GM23338 (cell line): ENCODE measurements around the gene CRYBB3. TPM values are rescaled to one million over a fixed set of nuclear protein-coding genes. Genes with fewer than 3 reads are reported as not detected.

ENCODE experiments used
- ATAC-seq: fragments of 200-7000 bp; cut with Tn5 transposase; 3 replicates; pipeline ENCODE4 v1.9.1; 2020
- DNase-seq: peaks from one replicate; pipeline ENCODE4 v3.0.0-alpha.2; 2015; ENCODE audit warnings: low spot score
- H2AFZ ChIP-seq: fragments of 200-600 bp; sonication (generic); 2 replicates; pipeline ENCODE4 v1.8.0; 2016; ENCODE audit warnings: antibody characterized with exemption, mild to moderate bottlenecking, moderate library complexity
- H3F3A ChIP-seq: fragments of 200-600 bp; sonication (generic); replicated peaks from 2 replicates; pipeline ENCODE4 v1.8.0; 2017; ENCODE audit warnings: antibody characterized with exemption, mixed run types, low read depth
- H3K27ac ChIP-seq: fragments of 200-600 bp; sonication (generic); 2 replicates; pipeline ENCODE4 v1.6.1; 2016; ENCODE audit warnings: low read depth
- H3K27me3 ChIP-seq: fragments of 200-600 bp; sonication (generic); 2 replicates; pipeline ENCODE4 v1.8.0; 2016; ENCODE audit warnings: mild to moderate bottlenecking, mixed run types, moderate library complexity; ENCODE audit not compliant: insufficient read depth
- H3K36me3 ChIP-seq: fragments of 200-600 bp; sonication (generic); 2 replicates; pipeline ENCODE4 v1.8.0; 2016; ENCODE audit warnings: mild to moderate bottlenecking; ENCODE audit not compliant: insufficient read depth
- H3K4me1 ChIP-seq: fragments of 200-600 bp; sonication (generic); 2 replicates; pipeline ENCODE4 v1.8.0; 2016; ENCODE audit warnings: mild to moderate bottlenecking, moderate library complexity; ENCODE audit not compliant: insufficient read depth
- H3K4me2 ChIP-seq: fragments of 200-600 bp; sonication (generic); 2 replicates; pipeline ENCODE4 v1.7.1; 2017; ENCODE audit warnings: mixed run types
- H3K4me3 ChIP-seq: fragments of 200-600 bp; sonication (generic); 2 replicates; pipeline ENCODE4 v1.6.1; 2016; ENCODE audit warnings: mixed run types
- H3K79me2 ChIP-seq: fragments of 200-600 bp; sonication (generic); replicated peaks from 2 replicates; pipeline ENCODE4 v1.8.0; 2017; ENCODE audit warnings: mild to moderate bottlenecking; ENCODE audit not compliant: insufficient read depth
- H3K9me2 ChIP-seq: fragments of 200-600 bp; sonication (generic); 2 replicates; pipeline ENCODE4 v1.8.0; 2017; ENCODE audit not compliant: insufficient read depth
- H4K20me1 ChIP-seq: fragments of 200-600 bp; sonication (generic); replicated peaks from 2 replicates; pipeline ENCODE4 v1.8.0; 2017; ENCODE audit warnings: mild to moderate bottlenecking; ENCODE audit not compliant: insufficient read depth
- H3K27ac Mint-ChIP-seq: 2 replicates; pipeline ENCODE4 v1.8.0; 2020; ENCODE audit warnings: inconsistent platforms, mild to moderate bottlenecking, moderate library complexity, mixed read lengths
- H3K27me3 Mint-ChIP-seq: 3 replicates; pipeline ENCODE4 v1.8.0; 2022; ENCODE audit warnings: low read depth, mild to moderate bottlenecking, moderate library complexity, mixed read lengths, inconsistent platforms; ENCODE audit not compliant: insufficient read depth, poor library complexity
- H3K36me3 Mint-ChIP-seq: 3 replicates; pipeline ENCODE4 v1.8.0; 2021; ENCODE audit warnings: low read depth, mild to moderate bottlenecking, inconsistent platforms, moderate library complexity, mixed read lengths
- H3K4me1 Mint-ChIP-seq: 3 replicates; pipeline ENCODE4 v1.8.0; 2020; ENCODE audit warnings: mild to moderate bottlenecking, inconsistent platforms, mixed read lengths
- H3K4me3 Mint-ChIP-seq: 3 replicates; pipeline ENCODE4 v1.8.0; 2021; ENCODE audit warnings: moderate library complexity, mild to moderate bottlenecking, inconsistent platforms, mixed read lengths
- H3K9me3 Mint-ChIP-seq: 3 replicates; pipeline ENCODE4 v1.8.0; 2020; ENCODE audit warnings: moderate library complexity, mild to moderate bottlenecking, inconsistent platforms, mixed read lengths
- CREB1 ChIP-seq: fragments of 250-450 bp; sonication (Bioruptor Pico); IDR thresholded peaks from 2 replicates; pipeline ENCODE4 v1.5.0; 2020; ENCODE audit warnings: low read depth, mild to moderate bottlenecking, moderate library complexity
- EZH2 ChIP-seq: fragments of 200-600 bp; sonication (generic); IDR thresholded peaks from one replicate; pipeline ENCODE4 v1.8.0; 2017; ENCODE audit warnings: antibody characterized with exemption, mild to moderate bottlenecking, low read depth; ENCODE audit not compliant: unreplicated experiment
- EZH2phosphoT487 ChIP-seq: fragments of 200-600 bp; sonication (generic); IDR thresholded peaks from one replicate; pipeline ENCODE4 v1.8.1; 2018; ENCODE audit warnings: antibody characterized with exemption; ENCODE audit not compliant: unreplicated experiment
- JUNB ChIP-seq: IDR thresholded peaks from one replicate; pipeline ENCODE4 v1.6.1; 2016; ENCODE audit warnings: antibody characterized with exemption; ENCODE audit not compliant: unreplicated experiment
- NANOG ChIP-seq: IDR thresholded peaks from 2 replicates; pipeline ENCODE4 v1.6.1; 2016; ENCODE audit warnings: antibody characterized with exemption, borderline replicate concordance
- POLR2AphosphoS5 ChIP-seq: IDR thresholded peaks from 2 replicates; pipeline ENCODE4 v1.6.1; 2016; ENCODE audit warnings: antibody characterized with exemption, low read depth
- REST ChIP-seq: IDR thresholded peaks from one replicate; pipeline ENCODE4 v1.6.1; 2018; ENCODE audit warnings: antibody characterized with exemption; ENCODE audit not compliant: unreplicated experiment
- STAT1 ChIP-seq: IDR thresholded peaks from one replicate; pipeline ENCODE4 v1.6.1; 2016; ENCODE audit warnings: antibody characterized with exemption; ENCODE audit not compliant: unreplicated experiment
- ZNF114 ChIP-seq: fragments of 250-450 bp; sonication (Bioruptor Pico); IDR thresholded peaks from 2 replicates; pipeline ENCODE4 v1.5.0; 2020; ENCODE audit warnings: mild to moderate bottlenecking, moderate library complexity
- ZNF331 ChIP-seq: fragments of 250-450 bp; sonication (Bioruptor Pico); IDR thresholded peaks from 2 replicates; pipeline ENCODE4 v1.5.0; 2020; ENCODE audit warnings: low read depth, mild to moderate bottlenecking, moderate library complexity
- polyA plus RNA-seq: library from polyadenylated mRNA; unstranded; fragments of >200 nt; fragmentation: Nextera tagmentation; extraction: Ambion mirVana; gene quantifications from 2 replicates; pipeline ENCODE4 v1.2.1, GENCODE V29; 2016
- total RNA-seq: library from RNA; depleted of rRNA; stranded (reverse); fragments of >200 nt; shearing (Covaris generic); gene quantifications from 2 replicates; pipeline ENCODE4 v1.2.3, GENCODE V29; 2014
- TF ChIP-seq, protein P1 (sequence below): fragments of 250-450 bp; sonication (Bioruptor Pico); IDR thresholded peaks from 2 replicates; pipeline ENCODE4 v1.5.0; 2020; ENCODE audit warnings: mild to moderate bottlenecking, moderate library complexity
- TF ChIP-seq, protein P2 (sequence below): IDR thresholded peaks from 2 replicates; pipeline ENCODE4 v1.6.1; 2016; ENCODE audit warnings: antibody characterized with exemption
- TF ChIP-seq, protein P3 (sequence below), 2 experiments: fragments of 200-600 bp in 1 of 2; sonication (generic) in 1 of 2; conservative IDR thresholded peaks; 2 replicates each; pipeline versions ENCODE4 v1.5.1 to v1.6.1; 2016 to 2017; ENCODE audit warnings: antibody characterized with exemption in 2 of 2, low read depth in 2 of 2, mild to moderate bottlenecking in 2 of 2, moderate library complexity in 1 of 2

The CRYBB3 gene
- total and polyA plus RNA-seq, 2 experiments from 2014 or later, result 0.28 TPM; not detected in 1

- Mint-ChIP-seq H3K4me3 (no peak overlapping the region), H3K27ac (no peak overlapping the region), H3K36me3 (0 out of 3 replicates have a peak, but pooled peaks cover 4% of the 10 kb centered on the region), H3K9me3 (peaks cover 13% of the 10 kb centered on the region), H3K27me3 (peaks cover 2% of the 10 kb centered on the region), H3K4me1 (no peaks in the 10 kb centered on the region)
- Histone ChIP-seq H2AFZ (no peak overlapping the region), H3K4me3 (no peak overlapping the region), H3K4me1 (no peaks in the 10 kb centered on the region), H3K79me2 (no peaks in the 10 kb centered on the region), H3K27me3 (no peaks in the 10 kb centered on the region), H3K27ac (no peak overlapping the region), H3K36me3 (no peaks in the 10 kb centered on the region), H3K4me2 (no peak overlapping the region), H3K9me2 (0 out of 2 replicates have a peak, but pooled peaks cover 3% of the 10 kb centered on the region), H4K20me1 (no peaks in the 10 kb centered on the region), H3F3A (no peaks in the 10 kb centered on the region)
- DNase-seq (no peak), ATAC-seq (no peak)
- TF ChIP-seq ZNF114 (CRISPR knock-in tag) (no peak), NANOG (no peak), CREB1 (CRISPR knock-in tag) (no peak), EZH2 (no peak), REST (no peak), ZNF331 (CRISPR knock-in tag) (no peak), EZH2phosphoT487 (no peak), POLR2AphosphoS5 (no peak), JUNB (no peak), STAT1 (no peak)
- TF ChIP-seq, protein P1, sequence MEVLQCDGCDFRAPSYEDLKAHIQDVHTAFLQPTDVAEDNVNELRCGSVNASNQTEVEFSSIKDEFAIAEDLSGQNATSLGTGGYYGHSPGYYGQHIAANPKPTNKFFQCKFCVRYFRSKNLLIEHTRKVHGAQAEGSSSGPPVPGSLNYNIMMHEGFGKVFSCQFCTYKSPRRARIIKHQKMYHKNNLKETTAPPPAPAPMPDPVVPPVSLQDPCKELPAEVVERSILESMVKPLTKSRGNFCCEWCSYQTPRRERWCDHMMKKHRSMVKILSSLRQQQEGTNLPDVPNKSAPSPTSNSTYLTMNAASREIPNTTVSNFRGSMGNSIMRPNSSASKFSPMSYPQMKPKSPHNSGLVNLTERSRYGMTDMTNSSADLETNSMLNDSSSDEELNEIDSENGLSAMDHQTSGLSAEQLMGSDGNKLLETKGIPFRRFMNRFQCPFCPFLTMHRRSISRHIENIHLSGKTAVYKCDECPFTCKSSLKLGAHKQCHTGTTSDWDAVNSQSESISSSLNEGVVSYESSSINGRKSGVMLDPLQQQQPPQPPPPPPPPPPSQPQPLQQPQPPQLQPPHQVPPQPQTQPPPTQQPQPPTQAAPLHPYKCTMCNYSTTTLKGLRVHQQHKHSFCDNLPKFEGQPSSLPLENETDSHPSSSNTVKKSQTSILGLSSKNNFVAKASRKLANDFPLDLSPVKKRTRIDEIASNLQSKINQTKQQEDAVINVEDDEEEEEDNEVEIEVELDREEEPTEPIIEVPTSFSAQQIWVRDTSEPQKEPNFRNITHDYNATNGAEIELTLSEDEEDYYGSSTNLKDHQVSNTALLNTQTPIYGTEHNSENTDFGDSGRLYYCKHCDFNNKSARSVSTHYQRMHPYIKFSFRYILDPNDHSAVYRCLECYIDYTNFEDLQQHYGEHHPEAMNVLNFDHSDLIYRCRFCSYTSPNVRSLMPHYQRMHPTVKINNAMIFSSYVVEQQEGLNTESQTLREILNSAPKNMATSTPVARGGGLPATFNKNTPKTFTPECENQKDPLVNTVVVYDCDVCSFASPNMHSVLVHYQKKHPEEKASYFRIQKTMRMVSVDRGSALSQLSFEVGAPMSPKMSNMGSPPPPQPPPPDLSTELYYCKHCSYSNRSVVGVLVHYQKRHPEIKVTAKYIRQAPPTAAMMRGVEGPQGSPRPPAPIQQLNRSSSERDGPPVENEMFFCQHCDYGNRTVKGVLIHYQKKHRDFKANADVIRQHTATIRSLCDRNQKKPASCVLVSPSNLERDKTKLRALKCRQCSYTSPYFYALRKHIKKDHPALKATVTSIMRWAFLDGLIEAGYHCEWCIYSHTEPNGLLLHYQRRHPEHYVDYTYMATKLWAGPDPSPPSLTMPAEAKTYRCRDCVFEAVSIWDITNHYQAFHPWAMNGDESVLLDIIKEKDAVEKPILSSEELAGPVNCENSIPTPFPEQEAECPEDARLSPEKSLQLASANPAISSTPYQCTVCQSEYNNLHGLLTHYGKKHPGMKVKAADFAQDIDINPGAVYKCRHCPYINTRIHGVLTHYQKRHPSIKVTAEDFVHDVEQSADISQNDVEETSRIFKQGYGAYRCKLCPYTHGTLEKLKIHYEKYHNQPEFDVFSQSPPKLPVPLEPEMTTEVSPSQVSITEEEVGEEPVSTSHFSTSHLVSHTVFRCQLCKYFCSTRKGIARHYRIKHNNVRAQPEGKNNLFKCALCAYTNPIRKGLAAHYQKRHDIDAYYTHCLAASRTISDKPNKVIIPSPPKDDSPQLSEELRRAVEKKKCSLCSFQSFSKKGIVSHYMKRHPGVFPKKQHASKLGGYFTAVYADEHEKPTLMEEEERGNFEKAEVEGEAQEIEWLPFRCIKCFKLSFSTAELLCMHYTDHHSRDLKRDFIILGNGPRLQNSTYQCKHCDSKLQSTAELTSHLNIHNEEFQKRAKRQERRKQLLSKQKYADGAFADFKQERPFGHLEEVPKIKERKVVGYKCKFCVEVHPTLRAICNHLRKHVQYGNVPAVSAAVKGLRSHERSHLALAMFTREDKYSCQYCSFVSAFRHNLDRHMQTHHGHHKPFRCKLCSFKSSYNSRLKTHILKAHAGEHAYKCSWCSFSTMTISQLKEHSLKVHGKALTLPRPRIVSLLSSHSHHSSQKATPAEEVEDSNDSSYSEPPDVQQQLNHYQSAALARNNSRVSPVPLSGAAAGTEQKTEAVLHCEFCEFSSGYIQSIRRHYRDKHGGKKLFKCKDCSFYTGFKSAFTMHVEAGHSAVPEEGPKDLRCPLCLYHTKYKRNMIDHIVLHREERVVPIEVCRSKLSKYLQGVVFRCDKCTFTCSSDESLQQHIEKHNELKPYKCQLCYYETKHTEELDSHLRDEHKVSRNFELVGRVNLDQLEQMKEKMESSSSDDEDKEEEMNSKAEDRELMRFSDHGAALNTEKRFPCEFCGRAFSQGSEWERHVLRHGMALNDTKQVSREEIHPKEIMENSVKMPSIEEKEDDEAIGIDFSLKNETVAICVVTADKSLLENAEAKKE (CRISPR knock-in tag), result no peak
- TF ChIP-seq, protein P2, sequence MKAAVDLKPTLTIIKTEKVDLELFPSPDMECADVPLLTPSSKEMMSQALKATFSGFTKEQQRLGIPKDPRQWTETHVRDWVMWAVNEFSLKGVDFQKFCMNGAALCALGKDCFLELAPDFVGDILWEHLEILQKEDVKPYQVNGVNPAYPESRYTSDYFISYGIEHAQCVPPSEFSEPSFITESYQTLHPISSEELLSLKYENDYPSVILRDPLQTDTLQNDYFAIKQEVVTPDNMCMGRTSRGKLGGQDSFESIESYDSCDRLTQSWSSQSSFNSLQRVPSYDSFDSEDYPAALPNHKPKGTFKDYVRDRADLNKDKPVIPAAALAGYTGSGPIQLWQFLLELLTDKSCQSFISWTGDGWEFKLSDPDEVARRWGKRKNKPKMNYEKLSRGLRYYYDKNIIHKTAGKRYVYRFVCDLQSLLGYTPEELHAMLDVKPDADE, result no peak
- TF ChIP-seq, protein P3, sequence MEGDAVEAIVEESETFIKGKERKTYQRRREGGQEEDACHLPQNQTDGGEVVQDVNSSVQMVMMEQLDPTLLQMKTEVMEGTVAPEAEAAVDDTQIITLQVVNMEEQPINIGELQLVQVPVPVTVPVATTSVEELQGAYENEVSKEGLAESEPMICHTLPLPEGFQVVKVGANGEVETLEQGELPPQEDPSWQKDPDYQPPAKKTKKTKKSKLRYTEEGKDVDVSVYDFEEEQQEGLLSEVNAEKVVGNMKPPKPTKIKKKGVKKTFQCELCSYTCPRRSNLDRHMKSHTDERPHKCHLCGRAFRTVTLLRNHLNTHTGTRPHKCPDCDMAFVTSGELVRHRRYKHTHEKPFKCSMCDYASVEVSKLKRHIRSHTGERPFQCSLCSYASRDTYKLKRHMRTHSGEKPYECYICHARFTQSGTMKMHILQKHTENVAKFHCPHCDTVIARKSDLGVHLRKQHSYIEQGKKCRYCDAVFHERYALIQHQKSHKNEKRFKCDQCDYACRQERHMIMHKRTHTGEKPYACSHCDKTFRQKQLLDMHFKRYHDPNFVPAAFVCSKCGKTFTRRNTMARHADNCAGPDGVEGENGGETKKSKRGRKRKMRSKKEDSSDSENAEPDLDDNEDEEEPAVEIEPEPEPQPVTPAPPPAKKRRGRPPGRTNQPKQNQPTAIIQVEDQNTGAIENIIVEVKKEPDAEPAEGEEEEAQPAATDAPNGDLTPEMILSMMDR (conservative IDR thresholded peaks at IDR 0.05; ENCODE audit: low read depth in 2 of 2), result no peak
Observed at GRCh38 chr22:25216230-25216629, 16.6 kb downstream of the CRYBB3 start.
